Kidney (tissue), 14 donors: ENCODE results near the gene SPTB. TPM values are rescaled to one million over a fixed set of nuclear protein-coding genes. Genes with fewer than 3 reads are reported as not detected.

Experiments
- DNase-seq, 5 donors: peaks; one replicate each; pipeline ENCODE4 v3.0.0-alpha.2; 2013 to 2020
- FAIRE-seq: peaks from 2 replicates; lab custom pipeline; 2012; peaks lifted over from hg19 to GRCh38; lab: Jason Lieb, UNC
- H3K27ac ChIP-seq, 2 donors: one replicate each; pipeline ENCODE4 v1.7.0; 2013; ENCODE audit warnings: low read depth in 2 of 2, low read length in 2 of 2, inconsistent platforms in 1 of 2
- H3K27me3 ChIP-seq: one replicate; pipeline ENCODE4 v1.7.1; 2013; ENCODE audit warnings: low read length, inconsistent platforms; ENCODE audit not compliant: control insufficient read depth, insufficient read depth
- H3K36me3 ChIP-seq, 3 donors: one replicate each; pipeline versions ENCODE4 v1.7.0 to v1.7.1; 2013; ENCODE audit warnings: low read length in 3 of 3, control low read depth in 1 of 3, inconsistent platforms in 1 of 3; ENCODE audit not compliant: insufficient read depth in 3 of 3, control insufficient read depth in 2 of 3
- H3K4me1 ChIP-seq, 3 donors: one replicate each; pipeline versions ENCODE4 v1.7.0 to v1.7.1; 2013; ENCODE audit warnings: low read length in 3 of 3, inconsistent platforms in 1 of 3, low read depth in 1 of 3; ENCODE audit not compliant: control insufficient read depth in 2 of 3, insufficient read depth in 2 of 3
- H3K4me3 ChIP-seq, 3 donors: one replicate each; pipeline versions ENCODE4 v1.7.0 to v1.8.1; 2013; ENCODE audit warnings: low read length in 3 of 3, control low read depth in 1 of 3, inconsistent platforms in 1 of 3
- H3K9ac ChIP-seq, 3 donors: one replicate each; pipeline versions ENCODE4 v1.7.0 to v1.7.1; 2013; ENCODE audit warnings: low read length in 3 of 3, control low read depth in 1 of 3, inconsistent platforms in 1 of 3
- H3K9me3 ChIP-seq, 3 donors: one replicate each; pipeline versions ENCODE4 v1.7.0 to v1.7.1; 2013; ENCODE audit warnings: low read length in 3 of 3, control low read depth in 1 of 3, inconsistent platforms in 1 of 3; ENCODE audit not compliant: control insufficient read depth in 2 of 3, insufficient read depth in 1 of 3
- intact Hi-C: fragments of 100-400 bp; cut with DNase I; formaldehyde crosslinking; loops from one replicate; pipeline ENCODE4 v1.11.1; 2022
- microRNA-seq: library from miRNA; unstranded; fragments of <30 nt; microRNA quantifications from one replicate; pipeline ENCODE4 v1.2.0, GENCODE V29; 2020
- polyA plus RNA-seq: library from polyadenylated mRNA; stranded (reverse); fragments of 350-450 nt; fragmentation: Illumina TruSeq; extraction: RNeasy Lipid Tissue Mini Kit (QIAGEN cat#74804); gene quantifications from one replicate; pipeline ENCODE4 v1.2.3, GENCODE V29; 2014; ENCODE audit warnings: low read depth, low replicate concordance; ENCODE audit not compliant: insufficient read depth
- total RNA-seq: library from RNA; stranded (reverse); fragmentation: NEBNext Ultra II Directional; extraction: Animal tissue kit (Norgen Biotek cat#: 25700); gene quantifications from one replicate; pipeline ENCODE4 v1.2.1, GENCODE V29; 2021
- TF ChIP-seq, protein P1 (sequence below): IDR thresholded peaks from 3 replicates; pipeline ENCODE4 v1.5.1; 2012; ENCODE audit warnings: mild to moderate bottlenecking, moderate library complexity, borderline replicate concordance; ENCODE audit not compliant: insufficient read depth; ENCODE audit errors: extremely low read depth
- donor health status: control.
- donor health status: control.
- donor health status: control.
- donor health status: control.
- donor health status: control.
- donor health status: DM: yes; HTN: yes; CAD: no.
- donor health status: Normal renal cell carcinoma (clear cell type).

The SPTB gene
- total and polyA plus RNA-seq, 2 donors from 2014 or later = 1.7 to 2.2 TPM

GRCh38 chr14:64696355-64696857, 183.3 kb downstream of the SPTB start:
- peak overlapping the region; percentile 39 to 61 for H3K27ac ChIP-seq
- DNase-seq (peak in 4 of 5 donors; percentile 64 to 92 (median 80)), FAIRE-seq (peak; percentile 61)
- no peaks in the 10 kb centered on the region for H3K27me3 ChIP-seq
- H3K9ac ChIP-seq = peak overlapping the region in 1 of 3 donors; percentile 28
- no peaks in the 10 kb centered on the region for H3K9me3 ChIP-seq
- intact Hi-C loops = no loop called here
- peaks cover 0 to 19% (median 19%) of the 10 kb centered on the region in 3 donors for H3K4me1 ChIP-seq
- TF ChIP-seq, protein P1, sequence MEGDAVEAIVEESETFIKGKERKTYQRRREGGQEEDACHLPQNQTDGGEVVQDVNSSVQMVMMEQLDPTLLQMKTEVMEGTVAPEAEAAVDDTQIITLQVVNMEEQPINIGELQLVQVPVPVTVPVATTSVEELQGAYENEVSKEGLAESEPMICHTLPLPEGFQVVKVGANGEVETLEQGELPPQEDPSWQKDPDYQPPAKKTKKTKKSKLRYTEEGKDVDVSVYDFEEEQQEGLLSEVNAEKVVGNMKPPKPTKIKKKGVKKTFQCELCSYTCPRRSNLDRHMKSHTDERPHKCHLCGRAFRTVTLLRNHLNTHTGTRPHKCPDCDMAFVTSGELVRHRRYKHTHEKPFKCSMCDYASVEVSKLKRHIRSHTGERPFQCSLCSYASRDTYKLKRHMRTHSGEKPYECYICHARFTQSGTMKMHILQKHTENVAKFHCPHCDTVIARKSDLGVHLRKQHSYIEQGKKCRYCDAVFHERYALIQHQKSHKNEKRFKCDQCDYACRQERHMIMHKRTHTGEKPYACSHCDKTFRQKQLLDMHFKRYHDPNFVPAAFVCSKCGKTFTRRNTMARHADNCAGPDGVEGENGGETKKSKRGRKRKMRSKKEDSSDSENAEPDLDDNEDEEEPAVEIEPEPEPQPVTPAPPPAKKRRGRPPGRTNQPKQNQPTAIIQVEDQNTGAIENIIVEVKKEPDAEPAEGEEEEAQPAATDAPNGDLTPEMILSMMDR = no peak
- no peaks in the 10 kb centered on the region for H3K36me3 ChIP-seq
- H3K4me3 ChIP-seq = no peak overlapping the region

Small RNA genes within 50 kb of the gene (microRNA-seq; reads per million reads assigned to microRNA genes)
- gene MIR7855 = not detected

Other genes with a start within 250 kb of the SPTB start
- gene PLEKHG3, start 175.5 kb downstream of the SPTB start, total RNA-seq = 127 TPM
- 51.9 TPM for gene PLEKHG3, start 175.5 kb downstream of the SPTB start, polyA plus RNA-seq
- 70.4 TPM for gene CHURC1, start 34.5 kb upstream of the SPTB start, total RNA-seq
- gene CHURC1, start 34.5 kb upstream of the SPTB start, polyA plus RNA-seq = 41.0 TPM
- 8.4 TPM for gene GPX2, start 62.8 kb upstream of the SPTB start, total RNA-seq
- gene GPX2, start 62.8 kb upstream of the SPTB start, polyA plus RNA-seq = 60.0 TPM
- gene RAB15, start 92.4 kb upstream of the SPTB start, total RNA-seq = 18.3 TPM
- 21.7 TPM for gene RAB15, start 92.4 kb upstream of the SPTB start, polyA plus RNA-seq
- gene FNTB, start 107.0 kb upstream of the SPTB start, total RNA-seq = 15.0 TPM
- gene FNTB, start 107.0 kb upstream of the SPTB start, polyA plus RNA-seq = 13.6 TPM
- gene MAX, start 222.6 kb upstream of the SPTB start, total RNA-seq = 89.4 TPM
- gene MAX, start 222.6 kb upstream of the SPTB start, polyA plus RNA-seq = 48.9 TPM